GM21717 (cell line): ENCODE results near the gene SLC30A7.
A peak's percentile ranks its signal among the peaks of the same experiment; 100 is the strongest.
"Not testable (repeated sequence)": the region's sequence is repeated elsewhere in the genome, so short reads cannot be mapped to it uniquely, and the experiment has no call there.

Experiments used
- ATAC-seq: cut with Tn5 transposase; IDR thresholded peaks from one replicate; pipeline ENCODE4 v1.9.1; 2021; ENCODE audit warnings: mild to moderate bottlenecking, moderate library complexity; ENCODE audit not compliant: unreplicated experiment

The SLC30A7 gene

DNA sequence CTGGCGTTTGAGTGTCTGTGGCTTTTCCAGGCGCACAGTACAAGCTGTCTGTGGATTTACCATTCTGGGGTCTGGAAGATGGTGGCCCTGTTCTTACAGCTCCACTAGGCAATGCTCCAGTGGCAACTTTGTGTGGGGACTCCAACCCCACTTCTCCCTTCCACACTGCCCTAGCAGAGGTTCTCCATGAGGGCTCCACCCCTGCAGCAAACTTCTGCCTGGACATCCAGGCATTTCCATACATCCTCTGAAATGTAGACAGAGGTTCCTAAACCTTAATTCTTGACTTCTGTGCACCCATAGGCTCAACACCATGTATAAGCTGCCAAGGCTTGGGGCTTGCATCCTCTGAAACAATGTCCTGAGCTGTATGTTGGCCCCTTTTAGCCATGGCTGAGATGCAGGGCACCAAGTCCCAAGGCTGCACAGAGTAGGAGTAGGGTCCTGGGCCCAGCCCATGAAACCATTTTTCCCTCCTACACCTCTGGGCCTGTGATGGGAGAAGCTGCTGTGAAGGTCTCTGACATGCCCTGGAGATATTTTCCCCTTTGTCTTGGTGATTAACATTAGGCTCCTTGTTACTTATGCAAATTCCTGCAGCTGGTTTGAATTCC lies 5.9 kb upstream of the SLC30A7 start:
- ATAC-seq, result not testable (repeated sequence)

DNA sequence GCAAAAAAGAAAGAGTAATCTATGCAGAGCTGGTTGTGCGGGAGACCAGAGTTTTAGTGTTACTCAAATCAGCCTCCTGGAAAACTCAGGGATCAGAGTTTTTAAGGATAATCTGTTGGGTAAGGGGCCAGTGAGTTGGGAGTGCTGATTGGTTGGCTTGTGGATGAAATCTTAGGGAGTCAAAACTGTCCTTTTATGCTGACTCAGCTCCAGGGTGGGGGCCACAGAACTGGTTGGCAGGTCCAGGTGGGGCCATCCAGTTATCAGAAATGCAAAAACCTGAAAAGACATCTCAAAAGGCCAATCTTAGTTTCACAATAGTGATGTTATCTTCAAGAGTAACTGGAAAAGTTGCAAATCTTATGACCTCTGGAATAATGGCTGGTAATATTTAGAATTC lies 4.5 kb upstream of the SLC30A7 start:
- no peak for ATAC-seq

DNA sequence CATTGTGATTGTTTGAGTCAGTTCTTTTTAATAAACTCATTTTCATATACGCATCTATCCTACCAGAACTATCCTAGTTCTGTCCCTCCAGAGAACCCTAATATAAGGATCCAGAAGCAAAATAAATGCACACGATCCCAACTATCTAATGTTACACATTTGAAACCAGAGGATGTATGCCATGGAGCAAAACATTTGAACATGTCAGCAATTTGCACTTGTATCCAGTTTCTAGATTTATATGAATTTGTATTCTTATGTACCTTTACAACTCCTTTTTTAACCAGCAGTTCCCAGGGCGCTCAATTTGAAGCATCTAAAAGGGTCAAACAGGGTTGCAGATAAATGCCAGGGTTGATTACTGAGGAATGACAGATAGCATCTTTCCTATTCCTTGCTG lies 3.3 kb upstream of the SLC30A7 start:
- no peak for ATAC-seq

DNA sequence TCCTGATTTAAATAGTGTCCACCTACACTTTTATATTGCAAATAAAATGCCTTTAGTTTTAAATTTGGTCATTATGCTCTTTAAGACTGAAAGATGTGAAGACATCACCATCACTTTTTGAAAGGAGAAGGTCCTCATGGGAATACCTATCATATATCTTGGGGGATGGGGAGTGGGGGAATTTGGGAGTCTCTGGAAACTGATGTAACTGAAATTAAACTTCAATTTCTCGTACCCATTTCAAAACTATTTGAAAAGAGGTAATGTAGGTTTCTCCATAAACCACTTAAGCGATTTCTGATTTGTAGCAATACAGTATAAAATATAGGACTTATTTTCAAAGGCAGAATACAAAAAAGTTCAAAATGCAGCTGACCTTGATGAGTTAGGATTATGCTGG lies 2.2 kb upstream of the SLC30A7 start:
- ATAC-seq, result no peak

DNA sequence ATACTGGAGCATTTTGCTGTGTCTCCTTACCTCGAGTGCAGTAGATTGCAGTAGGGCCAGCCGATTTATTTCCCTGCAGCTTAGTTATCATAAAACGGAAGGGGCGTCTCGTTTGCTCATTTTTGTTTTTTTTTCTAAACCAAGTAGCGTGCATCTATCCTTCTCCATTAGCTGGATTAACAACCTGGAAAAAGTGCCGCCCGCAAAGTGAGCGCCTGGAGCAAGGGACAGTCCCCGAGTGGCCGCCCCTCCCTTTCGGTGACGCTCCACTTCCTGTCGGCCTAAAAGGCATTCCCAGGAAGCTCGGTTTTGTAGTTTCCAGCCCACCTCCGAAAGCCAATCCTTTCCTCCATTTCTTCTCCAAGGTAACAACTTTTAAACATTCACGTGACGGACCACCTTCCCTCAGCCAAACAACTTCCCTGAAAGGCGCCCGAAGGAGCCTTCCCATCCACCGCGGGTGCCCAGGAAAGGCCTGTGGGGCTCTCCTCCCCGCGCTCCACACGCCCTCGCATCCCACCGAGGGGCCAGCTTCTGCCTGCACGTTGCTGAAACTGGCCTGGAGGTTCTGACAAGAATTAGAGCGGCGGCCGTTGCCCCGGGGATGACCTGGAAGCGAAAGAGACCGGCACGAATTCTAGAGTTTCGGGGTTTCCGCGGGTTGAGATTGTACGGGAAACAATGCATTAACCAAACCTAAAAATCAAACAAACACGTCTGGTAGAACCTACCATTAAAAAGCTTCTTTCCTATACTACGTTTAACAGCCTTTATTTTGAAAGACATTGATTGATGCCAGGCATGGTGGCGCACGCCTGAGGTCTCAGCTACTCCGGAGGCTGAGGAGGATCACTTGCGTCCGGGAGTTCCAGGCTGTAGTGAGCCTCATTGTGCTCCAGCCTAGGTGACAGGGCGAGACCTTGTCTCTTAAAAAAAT lies 1.0 kb upstream of the SLC30A7 start, which contains the start of gene EXTL2:
TSS of gene EXTL2 (minus strand) at position 240 of the 937 bp plus-strand sequence. CDS start 6,085 bp downstream, outside the sequence.
- ATAC-seq, result peak; percentile 44

DNA sequence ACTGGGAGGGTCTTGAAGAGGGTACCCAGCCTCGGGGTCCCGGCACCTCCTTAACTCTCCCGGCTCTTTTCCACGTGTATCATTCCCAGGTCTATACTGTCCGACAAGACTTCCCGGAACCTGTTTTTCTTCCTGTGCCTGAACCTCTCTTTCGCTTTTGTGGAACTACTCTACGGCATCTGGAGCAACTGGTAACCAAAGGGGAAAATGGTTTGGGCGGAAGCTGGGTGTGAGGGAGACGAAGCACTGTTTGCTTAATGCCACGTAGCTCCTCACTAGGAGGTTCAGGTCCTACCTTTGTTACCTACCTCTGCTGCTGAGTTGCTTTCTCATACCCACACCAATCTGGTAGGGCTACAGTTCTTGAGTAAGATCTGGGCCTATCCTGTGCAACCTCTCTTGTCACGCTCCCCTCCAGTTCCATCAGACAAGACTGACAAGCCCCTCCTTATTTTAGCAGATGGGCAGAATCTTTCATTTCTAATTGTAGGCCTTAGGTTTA lies 642 bp downstream of the SLC30A7 start:
- ATAC-seq, result peak; percentile 43

DNA sequence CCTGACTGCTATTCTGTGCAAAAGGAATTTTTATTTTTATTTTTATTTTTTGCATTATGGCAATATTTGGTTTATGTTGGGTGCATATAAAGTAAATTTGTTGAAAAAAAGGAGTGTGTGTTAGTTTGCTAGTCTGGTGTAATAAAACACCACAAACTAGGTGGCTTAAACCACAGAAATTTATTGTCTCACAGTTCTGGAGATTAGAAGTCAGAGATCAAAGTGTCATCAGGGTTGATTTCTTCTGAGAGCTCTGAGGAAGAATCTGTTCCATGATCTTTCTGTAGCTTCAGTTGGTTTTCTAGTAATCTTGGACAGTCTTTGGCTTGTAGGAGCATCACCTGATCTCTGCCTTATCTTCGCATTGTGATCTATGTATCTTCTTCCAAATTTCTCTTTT lies 6.5 kb downstream of the SLC30A7 start:
- no peak for ATAC-seq

DNA sequence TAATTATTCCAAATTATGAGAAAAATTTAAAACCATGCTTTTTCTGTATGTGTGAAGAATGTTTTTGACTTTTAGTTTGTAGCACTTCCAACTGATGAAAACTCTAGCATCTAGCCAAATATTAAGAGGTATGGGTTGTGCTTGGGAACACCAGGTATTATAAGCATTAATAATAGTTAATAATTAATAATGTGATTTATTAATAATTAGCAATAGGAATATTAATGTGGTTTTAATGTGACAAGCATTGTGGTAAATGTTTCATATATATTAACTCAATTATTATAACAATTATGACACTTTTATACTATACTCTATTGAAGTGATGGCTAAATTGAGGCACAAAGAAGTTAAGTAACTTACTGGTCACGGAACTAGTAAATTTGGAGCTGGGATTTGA lies 7.9 kb downstream of the SLC30A7 start:
- ATAC-seq, result no peak

DNA sequence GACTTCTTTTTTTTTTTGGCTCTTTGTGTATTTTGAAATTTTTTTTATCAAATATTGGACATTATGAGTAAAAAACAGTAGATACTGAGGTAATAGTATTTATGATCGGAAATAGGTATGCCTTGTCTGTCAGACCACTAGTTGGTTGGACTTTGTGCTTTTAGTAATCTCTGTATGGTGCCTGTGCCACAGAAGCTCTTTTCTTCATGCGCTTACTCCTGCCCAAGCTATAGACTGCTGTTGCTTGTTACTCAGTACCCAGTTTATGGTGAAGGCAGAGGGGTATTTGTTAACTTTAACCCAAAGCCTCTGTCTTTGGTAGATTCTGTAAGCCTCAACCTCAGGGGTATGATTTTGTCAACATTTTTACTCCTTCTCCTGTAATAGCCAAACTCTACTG lies 8.6 kb downstream of the SLC30A7 start:
- ATAC-seq, result no peak

DNA sequence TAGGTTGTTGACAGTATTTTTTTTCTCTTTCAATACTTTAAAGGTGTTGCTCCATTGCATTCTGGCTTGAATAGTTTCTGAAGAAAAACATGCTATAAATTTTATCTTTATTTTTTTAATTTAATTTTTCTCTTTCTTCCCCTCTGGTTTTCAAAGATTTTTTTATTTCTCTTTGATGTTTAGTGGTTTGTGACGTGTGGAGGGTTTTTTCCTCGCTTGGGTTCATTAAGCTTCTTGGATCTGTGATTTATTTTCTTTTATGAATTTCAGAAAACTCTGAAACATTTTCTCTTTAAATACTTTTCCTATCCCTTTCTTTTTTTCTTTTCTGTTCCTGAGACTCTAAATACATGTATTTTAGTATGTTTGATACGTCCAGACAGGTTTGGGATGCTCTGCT lies 9.3 kb downstream of the SLC30A7 start:
- ATAC-seq, result no peak

DNA sequence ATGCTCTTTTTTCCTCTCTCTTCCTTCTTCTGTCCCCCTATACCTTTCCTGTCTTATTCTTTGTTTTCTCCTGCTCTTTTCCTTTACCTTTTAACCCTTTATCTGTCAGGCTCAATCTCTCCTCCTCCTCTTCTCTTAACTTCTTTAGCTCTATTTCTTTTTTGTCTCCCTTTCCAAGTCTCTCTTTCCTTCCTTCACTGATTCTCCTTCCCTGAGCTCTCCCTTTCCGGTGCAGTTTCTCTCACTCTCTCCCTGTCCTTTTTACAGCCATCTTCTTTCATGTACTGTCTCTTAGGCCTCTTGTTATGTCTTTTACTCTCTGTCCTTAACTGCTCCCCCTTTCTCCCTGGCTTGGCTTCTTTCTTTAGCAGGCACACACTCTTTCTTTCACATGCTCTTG lies 12.0 kb downstream of the SLC30A7 start:
- no peak for ATAC-seq

DNA sequence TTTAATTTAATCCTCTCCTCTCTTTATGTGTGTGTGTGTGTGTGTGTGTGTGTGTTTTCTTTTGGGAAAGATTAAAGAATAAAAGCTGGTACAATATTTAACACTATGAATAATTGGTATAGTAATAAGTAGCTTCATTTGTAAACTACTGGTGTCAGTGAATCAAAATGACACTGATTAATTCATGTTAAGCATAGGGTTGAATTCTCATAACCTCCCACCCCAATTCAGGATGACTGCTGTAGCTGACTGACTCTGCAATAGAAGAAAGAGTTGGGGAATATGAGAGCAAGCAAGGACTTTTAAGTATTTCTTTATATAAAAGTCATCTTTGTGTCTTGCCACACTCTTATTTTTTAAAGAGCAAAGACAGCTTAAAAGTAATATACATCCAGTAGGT lies 13.1 kb downstream of the SLC30A7 start:
- no peak for ATAC-seq

DNA sequence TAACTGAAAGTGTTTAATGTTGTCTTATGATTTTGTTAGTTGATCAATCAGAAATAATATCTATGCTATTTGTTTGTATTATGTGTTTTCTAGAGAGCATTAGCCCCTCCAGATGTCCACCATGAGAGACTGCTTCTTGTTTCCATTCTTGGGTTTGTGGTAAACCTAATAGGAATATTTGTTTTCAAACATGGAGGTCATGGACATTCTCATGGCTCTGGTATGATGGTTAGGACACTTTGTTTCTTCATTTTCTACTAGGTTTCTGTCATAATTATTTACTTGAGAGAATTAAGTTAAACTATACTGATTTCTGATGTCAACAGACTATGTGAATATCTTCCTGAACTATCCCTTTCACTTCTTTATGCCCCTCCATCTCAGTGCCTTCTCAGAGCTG lies 16.1 kb downstream of the SLC30A7 start:
- no peak for ATAC-seq

DNA sequence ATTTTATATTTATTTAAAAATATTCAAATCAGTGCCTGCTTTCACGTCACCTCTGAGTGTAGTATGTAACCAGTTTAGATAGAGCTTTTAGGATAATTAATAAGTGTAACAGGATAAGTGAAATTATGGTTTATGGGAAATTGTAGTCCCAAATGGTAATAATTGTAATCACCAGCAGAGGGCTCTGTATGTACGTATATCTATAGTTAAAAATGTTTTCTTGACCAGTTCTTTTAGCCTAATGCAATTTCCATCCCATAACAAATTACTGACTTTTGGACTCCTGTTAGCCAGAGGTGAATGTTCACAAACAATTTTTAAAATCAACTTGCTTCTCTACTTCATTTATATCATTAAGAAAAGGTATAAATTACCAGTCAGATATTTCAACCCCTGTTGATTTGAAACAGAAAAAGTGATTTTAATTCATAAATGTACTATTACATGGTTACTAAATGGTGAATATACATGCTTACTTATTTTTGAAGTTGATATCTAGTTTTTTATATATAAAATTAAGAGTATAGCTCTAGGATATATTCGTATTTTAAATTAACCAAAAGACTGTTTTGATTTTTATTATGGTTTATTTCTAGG lies 25.3 kb downstream of the SLC30A7 start:
- ATAC-seq, result no peak

DNA sequence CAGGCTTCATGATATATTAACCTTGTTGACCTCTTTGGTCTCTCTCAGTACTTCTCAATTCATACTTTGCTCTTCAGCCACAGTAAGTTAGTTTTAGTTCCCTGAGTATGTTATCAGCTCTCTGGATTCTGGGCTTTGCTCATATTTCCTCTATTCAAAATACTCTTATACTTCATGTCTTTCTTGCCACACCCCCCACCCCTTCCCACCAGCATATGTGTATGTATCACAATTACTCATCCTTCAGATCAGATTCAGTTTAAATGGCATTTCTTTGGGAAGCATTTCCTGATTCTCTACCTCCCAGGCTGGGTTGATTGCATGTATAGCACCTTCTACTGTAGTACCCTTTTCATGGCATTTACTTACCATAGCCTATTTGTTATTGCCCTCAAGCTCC lies 28.3 kb downstream of the SLC30A7 start:
- ATAC-seq, result no peak

DNA sequence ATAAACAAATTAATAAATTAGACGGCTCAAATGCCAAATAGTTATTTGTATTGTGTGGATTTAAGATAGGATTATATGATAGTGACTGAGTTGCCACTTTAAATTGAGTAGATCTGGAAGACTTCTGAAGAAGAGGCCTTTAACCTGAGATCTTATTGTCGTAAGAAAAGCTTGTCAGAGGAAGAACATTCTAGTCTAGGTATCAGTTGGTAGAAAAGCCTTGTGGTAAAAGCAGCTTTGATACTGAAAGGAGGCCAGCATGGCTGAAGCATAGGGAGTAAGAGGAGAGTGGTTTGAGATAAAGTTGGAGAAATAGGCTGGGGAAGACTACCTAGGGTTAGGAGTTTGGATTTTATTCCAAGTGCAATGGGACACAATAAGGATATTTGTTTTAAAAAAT lies 29.1 kb downstream of the SLC30A7 start:
- ATAC-seq, result no peak

DNA sequence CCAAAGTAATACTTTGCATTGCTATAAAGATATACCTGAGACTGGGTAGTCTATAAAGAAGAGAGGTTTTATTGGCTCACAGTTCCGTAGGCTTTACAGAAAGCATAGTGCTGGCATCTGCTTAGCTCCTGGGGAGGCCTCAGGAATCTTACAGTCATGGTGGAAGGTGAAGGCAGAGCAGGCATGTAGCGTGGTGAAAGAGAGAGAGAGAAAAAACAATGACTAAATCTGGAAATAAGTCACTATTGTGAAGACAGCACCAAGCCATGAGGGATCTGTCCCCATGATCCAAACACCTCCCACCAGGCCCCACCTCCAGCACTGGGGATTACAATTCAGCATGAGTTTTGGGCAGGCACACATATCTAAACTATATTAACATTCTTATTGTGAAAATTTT lies 30.4 kb downstream of the SLC30A7 start:
- no peak for ATAC-seq

DNA sequence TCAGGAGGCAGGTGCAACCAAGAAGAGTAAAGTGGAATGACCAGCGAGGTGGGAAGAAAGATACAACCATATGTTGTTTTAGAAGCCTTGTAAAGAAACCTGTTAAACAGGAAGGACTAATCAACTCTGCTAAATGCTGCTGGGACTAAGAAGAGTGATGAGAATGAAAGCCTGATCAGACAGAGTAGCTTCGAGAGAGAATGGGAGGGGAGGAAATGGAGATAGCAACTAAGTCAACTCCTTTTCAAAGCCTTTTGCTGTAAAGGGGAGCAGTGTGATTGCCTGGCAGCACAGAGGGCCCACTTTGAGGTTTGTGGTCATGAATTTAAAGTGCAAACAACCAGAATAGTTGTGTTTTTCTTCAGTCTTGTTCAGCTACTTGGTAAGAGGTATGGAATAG lies 31.4 kb downstream of the SLC30A7 start:
- no peak for ATAC-seq

DNA sequence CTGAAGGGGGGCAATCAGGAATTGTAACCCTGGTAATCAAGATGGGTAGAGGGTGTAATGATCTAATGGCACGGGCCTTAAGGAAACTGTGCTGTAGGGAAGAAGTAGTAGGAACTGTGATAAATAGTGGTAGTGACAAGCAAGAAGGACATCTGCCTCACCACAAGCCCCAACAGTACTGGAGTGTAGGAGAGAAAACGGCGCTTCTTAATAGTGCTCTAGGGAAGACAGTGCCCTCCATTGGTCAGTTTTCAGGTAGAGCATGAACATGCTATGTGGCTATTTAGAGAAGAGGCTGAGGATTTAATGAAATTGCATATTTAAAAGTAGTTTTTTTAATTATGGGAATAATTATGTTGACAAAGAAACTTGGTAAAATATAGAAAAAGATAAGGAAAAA lies 32.2 kb downstream of the SLC30A7 start:
- no peak for ATAC-seq

DNA sequence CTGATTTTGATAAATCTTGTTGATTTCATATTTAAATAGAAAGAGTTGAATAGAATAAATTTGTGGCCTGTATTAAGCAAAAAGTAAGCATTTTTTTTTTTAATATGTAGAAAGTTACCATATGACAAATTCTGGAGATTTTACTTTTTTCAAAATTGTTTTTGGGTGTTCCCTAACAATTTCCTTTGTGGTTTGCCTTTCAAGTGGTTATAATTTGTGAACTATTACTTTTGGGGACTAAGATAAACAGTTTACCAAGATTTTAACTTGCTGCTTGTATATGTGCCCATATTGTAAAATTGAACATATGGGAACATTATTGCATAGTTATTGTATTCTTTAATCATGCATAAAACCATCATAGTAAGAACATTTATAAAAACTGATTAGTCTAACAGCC lies 34.6 kb downstream of the SLC30A7 start:
- ATAC-seq, result no peak

DNA sequence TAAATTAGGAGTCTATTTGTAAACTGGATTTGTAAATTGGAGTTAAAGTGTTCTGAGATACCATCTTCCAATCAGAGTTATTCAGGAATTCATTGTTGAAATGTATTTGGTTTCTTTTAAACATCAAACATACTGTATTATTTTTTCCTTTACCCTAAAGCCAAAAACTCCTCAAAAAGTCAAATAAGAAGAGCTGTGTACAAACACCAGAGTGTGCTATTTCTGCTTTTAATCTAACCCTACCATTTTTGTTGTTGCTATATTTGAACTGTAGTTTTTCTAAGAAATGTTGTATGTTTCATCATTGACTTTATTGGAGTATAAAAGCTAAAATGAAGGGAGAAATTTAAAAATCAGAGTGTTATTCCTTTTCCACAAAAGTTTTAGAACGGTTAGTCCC lies 35.8 kb downstream of the SLC30A7 start:
- ATAC-seq, result no peak

DNA sequence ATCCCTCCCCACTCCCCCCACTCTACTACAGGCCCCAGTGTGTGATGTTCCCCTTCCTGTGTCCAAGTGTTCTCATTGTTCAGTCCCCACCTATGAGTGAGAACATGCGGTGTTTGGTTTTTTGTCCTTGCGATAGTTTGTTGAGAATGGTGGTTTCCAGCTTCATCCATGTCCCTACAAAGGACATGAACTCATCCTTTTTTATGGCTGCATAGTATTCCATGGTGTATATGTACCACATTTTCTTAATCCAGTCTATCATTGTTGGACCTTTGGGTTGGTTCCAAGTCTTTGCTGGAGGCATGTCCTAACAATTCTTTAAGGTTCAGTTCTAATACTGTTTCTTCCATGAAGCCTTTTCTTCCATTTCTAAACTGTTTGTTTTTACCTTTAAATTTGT lies 37.7 kb downstream of the SLC30A7 start:
- not testable (repeated sequence) for ATAC-seq
